Astrocyte (in vitro differentiated cells and primary cell): ENCODE data around the gene DZANK1. TPM values are rescaled to one million over a fixed set of nuclear protein-coding genes. Genes with fewer than 3 reads are reported as not detected.

Experiments used
- DNase-seq: peaks from one replicate; pipeline ENCODE4 v3.0.0-alpha.2; 2010; ENCODE audit warnings: low read depth
- FAIRE-seq: peaks from 2 replicates; lab custom pipeline; 2011; peaks lifted over from hg19 to GRCh38; lab: Jason Lieb, UNC
- H2AFZ ChIP-seq: 2 replicates; pipeline ENCODE4 v1.6.0; 2012; ENCODE audit warnings: low read depth, low read length, inconsistent platforms
- H3K27ac ChIP-seq: 2 replicates; pipeline ENCODE4 v1.5.1; 2011; ENCODE audit warnings: low read depth, low read length, inconsistent platforms
- H3K27me3 ChIP-seq: 2 replicates; pipeline ENCODE4 v1.6.0; 2011; ENCODE audit warnings: low read length, inconsistent platforms; ENCODE audit not compliant: insufficient read depth
- H3K36me3 ChIP-seq: 2 replicates; pipeline ENCODE4 v1.5.1; 2011; ENCODE audit warnings: low read length, inconsistent platforms; ENCODE audit not compliant: insufficient read depth
- H3K4me1 ChIP-seq: 2 replicates; pipeline ENCODE4 v1.5.1; 2011; ENCODE audit warnings: low read length, inconsistent platforms; ENCODE audit not compliant: insufficient read depth
- H3K4me2 ChIP-seq: 2 replicates; pipeline ENCODE4 v1.6.0; 2012; ENCODE audit warnings: low read length, inconsistent platforms
- H3K4me3 ChIP-seq: 2 replicates; pipeline ENCODE4 v1.5.1; 2011; ENCODE audit warnings: low read depth, mild to moderate bottlenecking, low read length, inconsistent platforms; ENCODE audit not compliant: insufficient read depth
- H3K79me2 ChIP-seq: 2 replicates; pipeline ENCODE4 v1.6.0; 2012; ENCODE audit warnings: mild to moderate bottlenecking, low read length, inconsistent platforms; ENCODE audit not compliant: insufficient read depth
- H3K9ac ChIP-seq: 2 replicates; pipeline ENCODE4 v1.6.0; 2012; ENCODE audit warnings: mild to moderate bottlenecking, low read length, inconsistent platforms
- H3K9me3 ChIP-seq: 2 replicates; pipeline ENCODE4 v1.5.1; 2012; ENCODE audit warnings: low read depth, mild to moderate bottlenecking, low read length, inconsistent platforms; ENCODE audit not compliant: insufficient read depth
- H4K20me1 ChIP-seq: 2 replicates; pipeline ENCODE4 v1.6.0; 2012; ENCODE audit warnings: low read length, inconsistent platforms; ENCODE audit not compliant: insufficient read depth
- H3K27ac Mint-ChIP-seq: one replicate; pipeline ENCODE4 v1.8.0; 2021; ENCODE audit warnings: mild to moderate bottlenecking, mixed read lengths; ENCODE audit not compliant: unreplicated experiment
- H3K27me3 Mint-ChIP-seq: one replicate; pipeline ENCODE4 v1.8.0; 2021; ENCODE audit warnings: low read depth, mixed read lengths; ENCODE audit not compliant: unreplicated experiment
- H3K36me3 Mint-ChIP-seq: one replicate; pipeline ENCODE4 v1.8.0; 2021; ENCODE audit warnings: low read depth, mixed read lengths; ENCODE audit not compliant: unreplicated experiment
- H3K4me1 Mint-ChIP-seq: one replicate; pipeline ENCODE4 v1.8.0; 2021; ENCODE audit warnings: low read depth, mixed read lengths; ENCODE audit not compliant: unreplicated experiment
- H3K4me3 Mint-ChIP-seq: one replicate; pipeline ENCODE4 v1.8.0; 2021; ENCODE audit warnings: mild to moderate bottlenecking, moderate library complexity, mixed read lengths; ENCODE audit not compliant: unreplicated experiment
- H3K9me3 Mint-ChIP-seq: one replicate; pipeline ENCODE4 v1.8.0; 2021; ENCODE audit warnings: mild to moderate bottlenecking, mixed read lengths; ENCODE audit not compliant: unreplicated experiment
- CTCF ChIP-seq: IDR thresholded peaks from 2 replicates; pipeline ENCODE4 v1.5.1; 2011; ENCODE audit warnings: low read depth, mild to moderate bottlenecking, inconsistent platforms, low read length, moderate library complexity; ENCODE audit not compliant: insufficient read depth
- EZH2 ChIP-seq: IDR thresholded peaks from 2 replicates; pipeline ENCODE4 v1.6.1; 2012; ENCODE audit warnings: mild to moderate bottlenecking, low read length, inconsistent platforms; ENCODE audit not compliant: insufficient read depth
- total RNA-seq: library from RNA; stranded (reverse); gene quantifications from 2 replicates; pipeline ENCODE4 v1.2.1, GENCODE V29; 2021

DZANK1 gene
- total RNA-seq, 1 donor from 2014 or later = 3.0 TPM

GRCh38 chr20:18456600-18456999, 10.2 kb downstream of the DZANK1 start:
- no peaks in the 10 kb centered on the region for H3K27me3 ChIP-seq
- H3K4me2 ChIP-seq = no peak overlapping the region
- no peak overlapping the region for H2AFZ ChIP-seq
- no peak overlapping the region for H3K27ac ChIP-seq
- no peaks in the 10 kb centered on the region for H3K4me1 ChIP-seq
- H3K4me3 ChIP-seq = no peak overlapping the region
- H3K9ac ChIP-seq = no peak overlapping the region
- H3K36me3 Mint-ChIP-seq = peaks cover 5% of the 10 kb centered on the region
- no peak for FAIRE-seq
- no peak overlapping the region for H3K4me3 Mint-ChIP-seq
- no peak for TF ChIP-seq EZH2
- no peak for TF ChIP-seq CTCF
- H3K9me3 Mint-ChIP-seq = no peaks in the 10 kb centered on the region
- peaks cover 3% of the 10 kb centered on the region for H3K9me3 ChIP-seq
- H4K20me1 ChIP-seq = no peaks in the 10 kb centered on the region
- no peaks in the 10 kb centered on the region for H3K4me1 Mint-ChIP-seq
- H3K27ac Mint-ChIP-seq = no peak overlapping the region
- no peaks in the 10 kb centered on the region for H3K27me3 Mint-ChIP-seq
- no peaks in the 10 kb centered on the region for H3K36me3 ChIP-seq
- no peaks in the 10 kb centered on the region for H3K79me2 ChIP-seq
- no peak for DNase-seq

- H2AFZ ChIP-seq = no peak overlapping the region
- no peaks in the 10 kb centered on the region for H3K27me3 ChIP-seq
- H3K27me3 Mint-ChIP-seq = no peaks in the 10 kb centered on the region
- TF ChIP-seq CTCF = no peak
- TF ChIP-seq EZH2 = no peak
- H3K79me2 ChIP-seq = no peaks in the 10 kb centered on the region
- H3K9ac ChIP-seq = no peak overlapping the region
- no peaks in the 10 kb centered on the region for H3K4me1 ChIP-seq
- H3K27ac Mint-ChIP-seq = no peak overlapping the region
- H3K9me3 ChIP-seq = no peaks in the 10 kb centered on the region
- H3K4me1 Mint-ChIP-seq = peaks cover 4% of the 10 kb centered on the region
- no peaks in the 10 kb centered on the region for H4K20me1 ChIP-seq
- DNase-seq (peak; percentile 18), FAIRE-seq (no peak)
- H3K4me2 ChIP-seq = no peak overlapping the region
- no peaks in the 10 kb centered on the region for H3K36me3 Mint-ChIP-seq
- H3K27ac ChIP-seq = no peak overlapping the region
- no peaks in the 10 kb centered on the region for H3K9me3 Mint-ChIP-seq
- H3K36me3 ChIP-seq = no peaks in the 10 kb centered on the region
- H3K4me3 Mint-ChIP-seq = no peak overlapping the region
- H3K4me3 ChIP-seq = no peak overlapping the region
Measured at GRCh38 chr20:18443886-18444285, 22.9 kb downstream of the DZANK1 start.

- no peaks in the 10 kb centered on the region for H3K9me3 Mint-ChIP-seq
- Histone ChIP-seq H3K9me3 (no peaks in the 10 kb centered on the region), H3K4me3 (no peak overlapping the region), H2AFZ (no peak overlapping the region), H3K9ac (no peak overlapping the region), H3K4me2 (no peak overlapping the region), H3K79me2 (no peaks in the 10 kb centered on the region), H3K4me1 (no peaks in the 10 kb centered on the region), H4K20me1 (no peaks in the 10 kb centered on the region), H3K27ac (no peak overlapping the region), H3K36me3 (no peaks in the 10 kb centered on the region), H3K27me3 (no peaks in the 10 kb centered on the region)
- no peak overlapping the region for H3K4me3 Mint-ChIP-seq
- H3K27me3 Mint-ChIP-seq = no peaks in the 10 kb centered on the region
- H3K36me3 Mint-ChIP-seq = no peaks in the 10 kb centered on the region
- FAIRE-seq (no peak), DNase-seq (no peak)
- H3K27ac Mint-ChIP-seq = no peak overlapping the region
- H3K4me1 Mint-ChIP-seq = peaks cover 4% of the 10 kb centered on the region
- no peak for TF ChIP-seq CTCF
- TF ChIP-seq EZH2 = no peak
Measured at GRCh38 chr20:18440403-18440802, 26.4 kb downstream of the DZANK1 start.
